Iris pigment epithelial cell (primary cell): ENCODE results near the gene PCP4L1.
"Not testable (repeated sequence)": the region's sequence is repeated elsewhere in the genome, so short reads cannot be mapped to it uniquely, and the experiment has no call there.

Source experiments
- DNase-seq: peaks from one replicate; pipeline ENCODE4 v3.0.0-alpha.2; 2011; ENCODE audit warnings: low read depth

The PCP4L1 gene

GRCh38 chr1:161228032-161228431, 30.5 kb upstream of the PCP4L1 start:
- DNase-seq: no peak

DNA sequence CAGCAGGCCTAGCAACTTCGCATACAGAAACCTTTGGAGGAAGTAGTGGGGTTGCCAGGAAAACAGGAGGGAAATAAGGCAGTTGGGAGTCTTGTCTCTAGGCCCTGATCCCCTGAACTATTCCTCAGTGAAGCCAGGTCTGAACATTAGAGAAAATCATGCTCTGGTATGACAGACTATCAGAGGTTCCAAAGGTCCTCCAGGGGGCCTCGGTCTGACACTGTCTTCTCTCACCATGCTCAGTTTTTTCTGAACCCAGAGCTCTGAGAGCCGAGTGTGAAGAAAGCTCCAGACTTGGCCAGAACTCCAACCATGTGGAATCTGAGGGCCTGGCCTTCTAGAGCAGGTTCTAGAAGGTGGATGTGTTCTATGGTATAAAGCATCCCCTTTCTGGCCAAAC, 28.6 kb upstream of the PCP4L1 start:
- no peak for DNase-seq

- no peak for DNase-seq
Measured at GRCh38 chr1:161230762-161231161, 27.8 kb upstream of the PCP4L1 start.

- DNase-seq: no peak
Measured at GRCh38 chr1:161233102-161233501, 25.4 kb upstream of the PCP4L1 start.

DNA sequence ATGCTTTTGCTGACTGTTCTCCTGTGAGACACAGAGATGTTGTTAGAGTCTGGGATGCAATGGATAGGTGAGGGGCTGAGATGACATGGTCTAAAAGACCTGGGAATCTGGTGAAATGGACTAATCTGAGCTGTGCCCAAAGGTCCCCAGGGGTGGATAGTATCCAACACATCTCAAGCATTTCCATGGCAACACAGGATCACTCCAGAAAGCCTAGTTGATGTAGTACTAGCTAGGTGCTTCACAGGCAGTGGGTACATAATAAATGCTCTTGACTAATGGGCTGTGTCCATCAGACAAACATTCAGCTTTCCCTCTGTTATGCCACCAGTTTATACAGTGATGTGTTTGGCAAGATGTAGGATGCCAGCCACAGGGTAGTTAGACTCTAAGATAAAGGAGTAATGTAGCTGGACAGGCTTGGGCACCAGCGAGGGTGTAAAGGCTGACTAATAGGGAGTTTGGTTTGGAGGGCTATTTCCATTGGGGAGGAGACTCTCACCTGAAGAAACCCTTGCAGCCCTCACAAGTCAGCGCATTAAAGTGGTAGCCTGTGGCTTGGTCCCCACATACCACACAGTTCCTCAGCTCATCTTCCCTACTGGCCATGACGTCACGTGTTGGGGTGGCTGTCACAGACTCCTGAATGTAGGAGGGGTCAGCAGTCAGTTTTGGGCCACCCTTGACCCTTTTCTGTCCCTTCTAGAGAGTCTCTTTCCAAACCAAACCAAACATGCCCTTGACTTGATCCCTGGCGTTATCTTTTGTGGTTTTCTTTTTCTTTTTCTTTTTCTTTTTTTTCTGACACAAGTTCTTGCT, 22.4 kb upstream of the PCP4L1 start:
- no peak for DNase-seq

DNA sequence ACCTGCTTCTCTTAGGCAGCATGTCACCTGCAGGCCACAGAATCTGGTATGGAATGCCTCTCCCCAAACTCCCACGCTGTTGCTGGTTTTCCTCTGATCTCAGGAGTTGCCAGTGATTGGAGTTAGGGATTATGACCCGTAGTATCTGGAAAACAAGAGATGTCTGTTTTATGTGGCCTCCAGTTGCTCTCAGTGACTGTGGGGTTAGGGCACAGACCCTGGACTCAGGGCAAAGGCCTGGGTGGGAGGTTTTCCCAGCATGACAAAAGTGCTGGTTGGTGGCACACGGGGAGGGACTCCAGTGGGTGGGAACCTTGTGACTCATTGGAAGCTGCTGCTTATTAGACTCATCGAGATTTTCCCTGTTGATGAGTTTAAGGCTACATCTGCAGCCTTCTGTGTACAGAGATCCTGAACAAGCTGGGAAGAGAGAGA, 20.5 kb upstream of the PCP4L1 start, which contains the start of gene NR1I3:
TSS of gene NR1I3 (minus strand) at position 165 of the 435 bp plus-strand sequence. CDS start 1,638 bp downstream, outside the sequence.
- no peak for DNase-seq

GRCh38 chr1:161241682-161242081, 16.9 kb upstream of the PCP4L1 start:
- no peak for DNase-seq

DNA sequence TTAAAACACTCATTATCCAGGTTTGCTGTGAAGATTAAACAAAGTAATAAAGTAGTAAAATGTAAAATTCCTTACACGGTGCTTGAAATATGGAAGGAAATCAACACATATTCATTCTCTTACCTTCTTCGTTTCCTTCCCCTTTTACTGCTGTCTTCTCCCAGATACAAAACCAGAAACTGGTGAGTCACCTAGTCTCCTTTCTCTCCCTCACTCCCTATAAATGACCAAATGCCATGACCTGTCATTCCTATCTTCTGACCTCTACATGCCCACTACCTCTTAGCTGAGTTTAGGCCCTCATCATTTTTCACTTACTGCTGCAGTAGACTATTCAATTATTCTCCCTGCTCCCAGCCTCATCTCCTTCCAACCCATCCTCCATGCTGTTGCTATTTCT, 16.2 kb upstream of the PCP4L1 start:
- DNase-seq: no peak

GRCh38 chr1:161244888-161245287, 13.7 kb upstream of the PCP4L1 start:
- DNase-seq: no peak

DNA sequence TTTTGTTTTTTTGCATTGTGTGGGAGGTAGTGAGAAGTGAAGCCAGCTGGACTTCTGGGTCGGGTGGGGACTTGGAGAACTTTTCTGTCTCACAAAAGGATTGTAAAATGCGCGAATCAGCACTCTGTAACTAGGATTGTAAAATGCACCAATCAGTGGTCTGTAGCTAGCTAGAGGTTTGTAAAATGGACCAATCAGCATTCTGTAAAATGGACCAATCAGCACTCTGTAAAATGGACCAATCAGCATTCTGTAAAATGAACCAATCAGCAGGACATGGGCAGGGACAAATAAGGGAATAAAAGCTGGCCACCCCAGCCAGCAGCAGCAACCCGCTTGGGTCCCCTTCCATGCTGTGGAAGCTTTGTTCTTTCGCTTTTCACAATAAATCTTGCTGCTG, 8.4 kb upstream of the PCP4L1 start:
- not testable (repeated sequence) for DNase-seq

GRCh38 chr1:161250829-161251228, 7.7 kb upstream of the PCP4L1 start:
- no peak for DNase-seq

GRCh38 chr1:161251579-161251978, 7.0 kb upstream of the PCP4L1 start:
- DNase-seq: no peak

GRCh38 chr1:161255302-161255701, 3.2 kb upstream of the PCP4L1 start:
- DNase-seq: not testable (repeated sequence)

GRCh38 chr1:161255955-161256520, 2.5 kb upstream of the PCP4L1 start:
- not testable (repeated sequence) for DNase-seq

GRCh38 chr1:161257109-161257508, 1.4 kb upstream of the PCP4L1 start:
- DNase-seq: not testable (repeated sequence)

DNA sequence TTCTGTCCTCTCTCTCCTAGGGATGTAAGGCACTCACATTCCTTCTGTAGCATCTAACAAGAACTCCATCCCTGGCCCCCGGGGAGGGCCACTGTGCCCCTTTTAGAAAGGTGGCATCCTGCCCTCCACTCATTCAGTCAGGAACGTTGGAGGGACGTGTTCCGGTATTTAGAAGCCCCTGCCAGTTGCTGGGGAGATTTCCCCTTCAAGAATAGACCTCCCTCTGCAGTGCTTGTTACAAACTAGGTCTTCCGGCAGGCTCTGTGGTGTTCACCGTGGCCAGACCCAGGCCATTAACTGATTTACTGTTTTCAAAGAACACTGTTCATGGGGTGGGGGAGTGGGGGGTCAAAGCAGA, 779 bp downstream of the PCP4L1 start:
- no peak for DNase-seq

- no peak for DNase-seq
Measured at GRCh38 chr1:161259765-161260164, 1.2 kb downstream of the PCP4L1 start.

GRCh38 chr1:161260376-161261260, 2.1 kb downstream of the PCP4L1 start:
- DNase-seq: no peak

DNA sequence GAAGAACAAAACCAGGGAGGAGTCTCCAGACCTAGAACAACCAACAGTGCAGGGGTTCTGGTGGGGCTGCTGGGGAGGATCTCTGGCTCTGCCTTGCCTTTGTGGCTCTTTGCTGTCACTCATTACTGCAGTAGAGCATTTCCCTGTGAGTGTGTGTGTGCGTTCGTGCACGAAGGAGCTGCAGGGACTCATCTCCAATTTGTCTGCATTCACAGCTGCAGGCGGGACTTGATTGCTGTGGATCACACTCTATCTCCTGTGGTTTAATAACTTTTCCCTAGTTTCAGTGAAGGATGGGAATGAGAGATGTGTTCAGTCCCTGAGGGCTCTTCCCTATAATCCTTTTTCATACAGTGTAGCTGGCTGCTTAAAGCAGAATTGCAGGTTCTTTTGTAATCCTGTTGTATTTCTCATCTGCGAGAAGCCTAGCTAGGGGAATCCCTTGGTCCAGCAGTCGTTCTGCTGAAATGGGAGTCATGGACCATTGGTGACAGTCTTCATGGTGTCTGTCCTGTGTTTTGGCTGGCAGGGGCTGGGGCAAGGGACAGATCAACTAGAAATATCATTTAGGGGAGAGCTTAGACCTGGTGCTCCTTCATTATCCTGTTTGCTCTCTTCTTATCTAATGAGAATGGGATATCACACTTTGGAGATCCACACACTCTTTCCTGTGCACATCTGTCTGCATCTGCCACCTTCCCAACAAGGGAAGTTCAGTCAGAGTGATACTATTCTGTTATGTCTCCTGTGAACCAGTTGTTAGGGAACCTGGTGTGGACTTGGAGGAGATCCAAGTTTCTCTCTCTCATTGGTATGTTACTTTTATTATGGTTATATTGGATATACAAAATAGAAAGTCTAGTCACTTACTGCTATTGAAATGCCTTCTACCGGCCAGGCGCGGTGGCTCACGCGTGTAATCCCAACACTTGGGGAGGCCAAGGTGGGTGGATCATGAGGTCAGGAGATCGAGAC, 3.0 kb downstream of the PCP4L1 start:
- peak; percentile 14 for DNase-seq

DNA sequence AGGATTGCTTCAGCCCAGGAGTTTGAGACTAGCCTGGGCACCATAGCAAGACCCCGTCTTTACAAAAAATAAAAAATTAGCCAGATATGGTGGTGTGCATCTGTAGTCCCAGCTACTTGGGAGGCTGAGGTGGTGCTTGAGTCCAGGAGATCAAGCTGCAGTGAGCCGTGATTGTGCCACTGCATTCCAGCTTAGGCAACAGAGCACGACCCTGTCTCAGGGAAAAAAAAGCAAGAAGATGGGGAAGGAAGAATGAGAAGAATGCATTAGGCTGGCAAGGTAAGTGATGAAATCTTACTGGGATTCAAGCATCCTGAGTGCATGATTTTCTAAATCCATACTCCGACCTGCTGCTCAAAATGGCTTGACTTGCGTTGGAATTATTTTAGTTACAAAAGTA, 6.8 kb downstream of the PCP4L1 start:
- DNase-seq: no peak

- no peak for DNase-seq
Measured at GRCh38 chr1:161266202-161266601, 7.7 kb downstream of the PCP4L1 start.
